Uterus (tissue), 4 donors: ENCODE results near the gene POLR2E. TPM values are rescaled to one million over a fixed set of nuclear protein-coding genes. Genes with fewer than 3 reads are reported as not detected.

Source experiments
- DNase-seq, 2 donors: peaks; one replicate each; pipeline ENCODE4 v3.0.0-alpha.2; 2019 to 2020
- H3K27ac ChIP-seq, 2 donors: fragments of 200-600 bp; sonication (generic); 1 replicate in 1 of 2; 2 replicates in 1 of 2; pipeline ENCODE4 v1.5.1; 2016 to 2018
- H3K27me3 ChIP-seq, 2 donors: fragments of 200-600 bp; sonication (generic); one replicate each; pipeline ENCODE4 v1.5.1; 2018 to 2019; ENCODE audit warnings: control low read depth in 1 of 2
- H3K36me3 ChIP-seq, 2 donors: fragments of 200-600 bp; sonication (generic); one replicate each; pipeline ENCODE4 v1.5.1; 2019; ENCODE audit warnings: control low read depth in 1 of 2
- H3K4me1 ChIP-seq, 2 donors: fragments of 200-600 bp; sonication (generic); one replicate each; pipeline ENCODE4 v1.5.1; 2018 to 2019; ENCODE audit warnings: control low read depth in 1 of 2
- H3K4me3 ChIP-seq, 2 donors: fragments of 200-600 bp; sonication (generic); 1 replicate in 1 of 2; 2 replicates in 1 of 2; pipeline ENCODE4 v1.5.1; 2018 to 2019; ENCODE audit warnings: mild to moderate bottlenecking in 1 of 2
- H3K9me3 ChIP-seq, 2 donors: fragments of 200-600 bp; sonication (generic); one replicate each; pipeline ENCODE4 v1.5.1; 2019; ENCODE audit warnings: control low read depth in 1 of 2
- POLR2A ChIP-seq, 2 donors: fragments of 450-650 bp; IDR thresholded peaks; one replicate each; pipeline ENCODE4 v1.6.1; 2016; ENCODE audit warnings: antibody characterized with exemption in 2 of 2, mild to moderate bottlenecking in 1 of 2, moderate library complexity in 1 of 2
- intact Hi-C: fragments of 100-400 bp; cut with DNase I; formaldehyde crosslinking; loops from one replicate; pipeline ENCODE4 v1.15.1; 2023; ENCODE audit warnings: low total_unique reads
- total RNA-seq, 4 donors: library from RNA; depleted of rRNA in 3 of 4; stranded (reverse); fragments of >200 nt in 3 of 4; gene quantifications; one replicate each; pipeline versions ENCODE4 v1.1.0 to v1.2.4, GENCODE V29; 2014 to 2023
- TF ChIP-seq, protein P1 (sequence below), 4 experiments: fragments of 200-600 bp in 2 of 4; fragments of 450-650 bp in 2 of 4; sonication (generic) in 2 of 4; IDR thresholded peaks; one replicate each; pipeline ENCODE4 v1.5.1; 2016 to 2019; ENCODE audit warnings: antibody characterized with exemption in 4 of 4, mild to moderate bottlenecking in 2 of 4, moderate library complexity in 1 of 4
- donor health status: DM: yes; HTN: yes; CAD: no.

Gene POLR2E
- total RNA-seq, 4 donors from 2014 or later = 13.6 to 112 (median 59.8) TPM

DNA sequence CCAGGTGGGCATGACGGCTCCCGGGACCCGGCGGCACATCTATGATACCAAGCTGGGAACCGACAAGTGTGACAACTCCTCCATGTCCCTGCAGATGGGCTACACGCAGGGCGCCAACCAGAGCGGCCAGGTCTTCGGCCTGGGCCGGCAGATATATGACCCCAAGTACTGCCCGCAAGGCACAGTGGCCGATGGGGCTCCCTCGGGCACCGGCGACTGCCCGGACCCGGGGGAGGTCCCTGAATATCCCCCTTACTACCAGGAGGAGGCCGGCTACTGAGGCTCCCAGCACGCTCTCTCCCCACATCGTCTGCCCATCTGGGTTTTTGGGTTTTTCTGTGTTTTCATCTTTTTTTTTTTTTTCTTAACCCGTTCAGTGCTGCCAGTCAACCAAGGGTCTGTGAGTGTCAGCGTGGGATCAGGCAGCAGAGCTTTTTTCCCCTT is 57.5 kb downstream of the POLR2E start:
- no peaks in the 10 kb centered on the region for H3K36me3 ChIP-seq
- H3K9me3 ChIP-seq = no peaks in the 10 kb centered on the region
- H3K4me3 ChIP-seq = no peak overlapping the region
- no peak for TF ChIP-seq POLR2A (IDR thresholded peaks at IDR 0.05)
- TF ChIP-seq, protein P1, sequence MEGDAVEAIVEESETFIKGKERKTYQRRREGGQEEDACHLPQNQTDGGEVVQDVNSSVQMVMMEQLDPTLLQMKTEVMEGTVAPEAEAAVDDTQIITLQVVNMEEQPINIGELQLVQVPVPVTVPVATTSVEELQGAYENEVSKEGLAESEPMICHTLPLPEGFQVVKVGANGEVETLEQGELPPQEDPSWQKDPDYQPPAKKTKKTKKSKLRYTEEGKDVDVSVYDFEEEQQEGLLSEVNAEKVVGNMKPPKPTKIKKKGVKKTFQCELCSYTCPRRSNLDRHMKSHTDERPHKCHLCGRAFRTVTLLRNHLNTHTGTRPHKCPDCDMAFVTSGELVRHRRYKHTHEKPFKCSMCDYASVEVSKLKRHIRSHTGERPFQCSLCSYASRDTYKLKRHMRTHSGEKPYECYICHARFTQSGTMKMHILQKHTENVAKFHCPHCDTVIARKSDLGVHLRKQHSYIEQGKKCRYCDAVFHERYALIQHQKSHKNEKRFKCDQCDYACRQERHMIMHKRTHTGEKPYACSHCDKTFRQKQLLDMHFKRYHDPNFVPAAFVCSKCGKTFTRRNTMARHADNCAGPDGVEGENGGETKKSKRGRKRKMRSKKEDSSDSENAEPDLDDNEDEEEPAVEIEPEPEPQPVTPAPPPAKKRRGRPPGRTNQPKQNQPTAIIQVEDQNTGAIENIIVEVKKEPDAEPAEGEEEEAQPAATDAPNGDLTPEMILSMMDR (IDR thresholded peaks at IDR 0.05) = no peak
- no peak overlapping the region for H3K27ac ChIP-seq
- peaks cover 0 to 19% of the 10 kb centered on the region in 2 donors for H3K4me1 ChIP-seq
- H3K27me3 ChIP-seq = peaks cover 11 to 12% of the 10 kb centered on the region in 2 donors
- DNase-seq = no peak
- intact Hi-C loops = loop anchor here (10.0 kb wide), 1 partner anchor 47 kb away; no protein-coding TSS in a partner anchor

Other genes starting within 250 kb of the POLR2E start
- gene ELANE, start 243.1 kb downstream of the POLR2E start, total RNA-seq = 1 to 10 TPM in 1 of 4 donors, not detected in 3; 3.4 TPM
- 100 to 1,000 TPM in 1 of 4 donors, 10 to 100 TPM in 1, 1 to 10 TPM in 2; 3.2 to 233 (median 50.2) TPM for gene CFD, start 235.7 kb downstream of the POLR2E start, total RNA-seq
- gene MED16, start 202.2 kb downstream of the POLR2E start, total RNA-seq = 10 to 100 TPM; 12.0 to 69.1 (median 43.1) TPM
- not detected for gene RNU6-9, start 201.9 kb downstream of the POLR2E start, total RNA-seq
- gene R3HDM4, start 182.2 kb downstream of the POLR2E start, total RNA-seq = 10 to 100 TPM in 3 of 4 donors, 1 to 10 TPM in 1; 5.3 to 38.2 (median 21.2) TPM
- under 1 TPM in 1 of 4 donors, not detected in 3; 0.14 TPM for gene KISS1R, start 178.0 kb downstream of the POLR2E start, total RNA-seq
- gene ARID3A, start 169.3 kb downstream of the POLR2E start, total RNA-seq = 10 to 100 TPM in 1 of 4 donors, 1 to 10 TPM in 3; 1.3 to 22.0 (median 3.8) TPM
- 10 to 100 TPM; 13.6 to 34.9 (median 17.3) TPM for gene WDR18, start 111.0 kb downstream of the POLR2E start, total RNA-seq
- under 1 TPM in 1 of 4 donors, not detected in 3; 0.48 TPM for gene GRIN3B, start 95.0 kb downstream of the POLR2E start, total RNA-seq
- gene TMEM259, start 74.3 kb downstream of the POLR2E start, total RNA-seq = 100 to 1,000 TPM in 1 of 4 donors, 10 to 100 TPM in 3; 47.4 to 164 (median 56.9) TPM
- gene RNU6-2, start 73.9 kb downstream of the POLR2E start, total RNA-seq = not detected
- gene CNN2, start 68.8 kb downstream of the POLR2E start, total RNA-seq = 100 to 1,000 TPM in 2 of 4 donors, 10 to 100 TPM in 2; 14.3 to 186 (median 88.5) TPM
- 10 to 100 TPM in 1 of 4 donors, 1 to 10 TPM in 2, under 1 TPM in 1; 0.59 to 10.4 (median 2.7) TPM for gene ABCA7, start 55.3 kb downstream of the POLR2E start, total RNA-seq
- 100 to 1,000 TPM in 1 of 4 donors, 1 to 10 TPM in 3; 4.1 to 154 (median 8.6) TPM for gene ARHGAP45, start 28.2 kb downstream of the POLR2E start, total RNA-seq
- gene GPX4, start 8.6 kb upstream of the POLR2E start, total RNA-seq = 100 to 1,000 TPM in 3 of 4 donors, 10 to 100 TPM in 1; 68.2 to 357 (median 163) TPM
- gene SBNO2, start 78.9 kb upstream of the POLR2E start, total RNA-seq = 100 to 1,000 TPM in 1 of 4 donors, 10 to 100 TPM in 1, 1 to 10 TPM in 2; 4.4 to 107 (median 10.7) TPM
- gene STK11, start 110.4 kb upstream of the POLR2E start, total RNA-seq = 10 to 100 TPM; 17.4 to 62.8 (median 43.3) TPM
- 1 to 10 TPM in 2 of 4 donors, under 1 TPM in 1, not detected in 1; 0.26 to 1.5 (median 1.0) TPM for gene CBARP, start 142.6 kb upstream of the POLR2E start, total RNA-seq
- 100 to 1,000 TPM in 2 of 4 donors, 10 to 100 TPM in 1, 1 to 10 TPM in 1; 4.7 to 164 (median 68.9) TPM for gene ATP5F1D, start 146.4 kb upstream of the POLR2E start, total RNA-seq
- 100 to 1,000 TPM in 1 of 4 donors, 10 to 100 TPM in 2, under 1 TPM in 1; 0.77 to 108 (median 15.0) TPM for gene MIDN, start 153.2 kb upstream of the POLR2E start, total RNA-seq
- 100 to 1,000 TPM; 235 to 950 (median 535) TPM for gene CIRBP, start 174.0 kb upstream of the POLR2E start, total RNA-seq
- 10 to 100 TPM in 2 of 4 donors, 1 to 10 TPM in 2; 2.1 to 24.3 (median 7.1) TPM for gene FAM174C, start 180.2 kb upstream of the POLR2E start, total RNA-seq
- under 1 TPM in 1 of 4 donors, not detected in 3; 0.76 TPM for gene EFNA2, start 190.5 kb upstream of the POLR2E start, total RNA-seq